ENCODE measurements around the gene EMILIN1.
A peak's percentile ranks its signal among the peaks of the same experiment; 100 is the strongest.

The EMILIN1 gene

GRCh38 chr2:27093430-27094352 is 15.3 kb downstream of the EMILIN1 start:
- no peak overlapping the region for H3K4me3 Mint-ChIP-seq
- no peaks in the 10 kb centered on the region for H3K36me3 Mint-ChIP-seq (ENCODE audit: low read depth)
- no peaks in the 10 kb centered on the region for H3K9me3 Mint-ChIP-seq
- TF ChIP-seq CTCF (IDR thresholded peaks at IDR 0.05; ENCODE audit: unreplicated experiment in 3 of 3) = no peak
- H3K4me1 Mint-ChIP-seq = peaks cover 14% of the 10 kb centered on the region
- peak overlapping the region in 2 of 3 experiments; percentile 5 to 79 for H3K27ac Mint-ChIP-seq
- H3K27me3 Mint-ChIP-seq (ENCODE audit: low read depth) = peaks cover 2% of the 10 kb centered on the region

GRCh38 chr2:27094353-27094984 is 16.1 kb downstream of the EMILIN1 start:
- H3K4me3 Mint-ChIP-seq = no peak overlapping the region
- TF ChIP-seq CTCF (IDR thresholded peaks at IDR 0.05; ENCODE audit: unreplicated experiment in 3 of 3) = no peak
- peaks cover 3% of the 10 kb centered on the region for H3K27me3 Mint-ChIP-seq (ENCODE audit: low read depth)

GRCh38 chr2:27095427-27095744 is 17.0 kb downstream of the EMILIN1 start:
- Mint-ChIP-seq H3K27me3 (ENCODE audit: low read depth) (peaks cover 3% of the 10 kb centered on the region), H3K9me3 (no peaks in the 10 kb centered on the region), H3K4me3 (peak overlapping the region; percentile 76 to 81 (median 78)), H3K4me1 (peaks cover 14% of the 10 kb centered on the region), H3K27ac (peak overlapping the region; percentile 60 to 77 (median 72)), H3K36me3 (ENCODE audit: low read depth) (no peaks in the 10 kb centered on the region)
- TF ChIP-seq CTCF (IDR thresholded peaks at IDR 0.05; ENCODE audit: unreplicated experiment in 3 of 3) = no peak

More at GRCh38 chr2:27094353-27094984, 16.1 kb downstream of the EMILIN1 start:
- H3K9me3 Mint-ChIP-seq = no peaks in the 10 kb centered on the region
- H3K36me3 Mint-ChIP-seq (ENCODE audit: low read depth) = no peaks in the 10 kb centered on the region
- peak overlapping the region in 2 of 3 experiments; percentile 5 to 79 for H3K27ac Mint-ChIP-seq
- peaks cover 14% of the 10 kb centered on the region for H3K4me1 Mint-ChIP-seq

- peak overlapping the region; percentile 76 to 81 (median 78) for H3K4me3 Mint-ChIP-seq
- H3K4me1 Mint-ChIP-seq = peaks cover 14% of the 10 kb centered on the region
- TF ChIP-seq CTCF (IDR thresholded peaks at IDR 0.05; ENCODE audit: unreplicated experiment in 3 of 3) = no peak
- peaks cover 3% of the 10 kb centered on the region for H3K27me3 Mint-ChIP-seq (ENCODE audit: low read depth)
- H3K36me3 Mint-ChIP-seq (ENCODE audit: low read depth) = no peaks in the 10 kb centered on the region
- no peaks in the 10 kb centered on the region for H3K9me3 Mint-ChIP-seq
- peak overlapping the region; percentile 72 to 77 (median 76) for H3K27ac Mint-ChIP-seq
Observed at GRCh38 chr2:27095745-27096651, 17.6 kb downstream of the EMILIN1 start.

- Mint-ChIP-seq H3K27ac (peak overlapping the region in 1 of 3 experiments; percentile 76), H3K27me3 (ENCODE audit: low read depth) (peaks cover 3% of the 10 kb centered on the region), H3K4me3 (no peak overlapping the region), H3K9me3 (no peaks in the 10 kb centered on the region), H3K4me1 (peaks cover 14% of the 10 kb centered on the region), H3K36me3 (ENCODE audit: low read depth) (no peaks in the 10 kb centered on the region)
- no peak for TF ChIP-seq CTCF (IDR thresholded peaks at IDR 0.05; ENCODE audit: unreplicated experiment in 3 of 3)
Observed at GRCh38 chr2:27096748-27097297, 18.4 kb downstream of the EMILIN1 start.
